ENCODE data around the gene AGXT. TPM values are rescaled to one million over a fixed set of nuclear protein-coding genes. Genes with fewer than 3 reads are reported as not detected.

The AGXT gene
- total RNA-seq, 1 experiment from 2014 or later, result not detected

- CTCF ChIA-PET, result interaction anchor here (1.3 kb wide), 1 partner anchor 12 kb away, joined by 4 read pairs; no protein-coding TSS in a partner anchor
- Mint-ChIP-seq H3K4me3 (ENCODE audit: low read depth, unreplicated experiment) (no peak overlapping the region), H3K4me1 (ENCODE audit: low read depth, unreplicated experiment) (no peaks in the 10 kb centered on the region), H3K27ac (ENCODE audit: unreplicated experiment) (no peak overlapping the region), H3K36me3 (ENCODE audit: insufficient read depth, unreplicated experiment) (no peaks in the 10 kb centered on the region), H3K9me3 (ENCODE audit: low read depth, unreplicated experiment) (no peaks in the 10 kb centered on the region), H3K27me3 (ENCODE audit: unreplicated experiment) (peaks cover 66% of the 10 kb centered on the region)
- no peak for TF ChIP-seq CTCF (IDR thresholded peaks at IDR 0.05; ENCODE audit: unreplicated experiment)
- DNase-seq, result peak; percentile 6
- intact Hi-C loops (cut with micrococcal nuclease; ENCODE audit: unreplicated experiment), result no loop called here
- no TSS peak for BruUV-seq (replicated peaks)
These were observed 58.1 kb downstream of the AGXT start for GRCh38 chr2:240926516-240927389.

- no peak for DNase-seq
- intact Hi-C loops (cut with micrococcal nuclease; ENCODE audit: unreplicated experiment), result no loop called here
- no peak for TF ChIP-seq CTCF (IDR thresholded peaks at IDR 0.05; ENCODE audit: unreplicated experiment)
- peaks cover 73% of the 10 kb centered on the region for H3K27me3 Mint-ChIP-seq (ENCODE audit: unreplicated experiment)
- H3K4me1 Mint-ChIP-seq (ENCODE audit: low read depth, unreplicated experiment), result no peaks in the 10 kb centered on the region
- no peaks in the 10 kb centered on the region for H3K9me3 Mint-ChIP-seq (ENCODE audit: low read depth, unreplicated experiment)
- H3K36me3 Mint-ChIP-seq (ENCODE audit: insufficient read depth, unreplicated experiment), result no peaks in the 10 kb centered on the region
- CTCF ChIA-PET, result interaction anchor here (1.3 kb wide), 1 partner anchor 13 kb away, joined by 4 read pairs; no protein-coding TSS in a partner anchor
- no peak overlapping the region for H3K27ac Mint-ChIP-seq (ENCODE audit: unreplicated experiment)
- no peak overlapping the region for H3K4me3 Mint-ChIP-seq (ENCODE audit: low read depth, unreplicated experiment)
- BruUV-seq (replicated peaks), result no TSS peak
These were observed 58.8 kb downstream of the AGXT start for GRCh38 chr2:240927390-240927781.

GRCh38 chr2:240928476-240929363 is 60.1 kb downstream of the AGXT start:
- H3K36me3 Mint-ChIP-seq (ENCODE audit: insufficient read depth, unreplicated experiment), result no peaks in the 10 kb centered on the region
- H3K27ac Mint-ChIP-seq (ENCODE audit: unreplicated experiment), result no peak overlapping the region
- DNase-seq, result no peak
- BruUV-seq (replicated peaks), result no TSS peak
- CTCF ChIA-PET, result no interaction called here
- H3K9me3 Mint-ChIP-seq (ENCODE audit: low read depth, unreplicated experiment), result no peaks in the 10 kb centered on the region
- intact Hi-C loops (cut with micrococcal nuclease; ENCODE audit: unreplicated experiment), result no loop called here
- no peak overlapping the region for H3K4me3 Mint-ChIP-seq (ENCODE audit: low read depth, unreplicated experiment)
- peaks cover 79% of the 10 kb centered on the region for H3K27me3 Mint-ChIP-seq (ENCODE audit: unreplicated experiment)
- no peaks in the 10 kb centered on the region for H3K4me1 Mint-ChIP-seq (ENCODE audit: low read depth, unreplicated experiment)
- TF ChIP-seq CTCF (IDR thresholded peaks at IDR 0.05; ENCODE audit: unreplicated experiment), result no peak

- no TSS peak for BruUV-seq (replicated peaks)
- no peaks in the 10 kb centered on the region for H3K4me1 Mint-ChIP-seq (ENCODE audit: low read depth, unreplicated experiment)
- no peak overlapping the region for H3K27ac Mint-ChIP-seq (ENCODE audit: unreplicated experiment)
- intact Hi-C loops (cut with micrococcal nuclease; ENCODE audit: unreplicated experiment), result no loop called here
- CTCF ChIA-PET, result no interaction called here
- no peaks in the 10 kb centered on the region for H3K9me3 Mint-ChIP-seq (ENCODE audit: low read depth, unreplicated experiment)
- TF ChIP-seq CTCF (IDR thresholded peaks at IDR 0.05; ENCODE audit: unreplicated experiment), result no peak
- no peak for DNase-seq
- H3K27me3 Mint-ChIP-seq (ENCODE audit: unreplicated experiment), result peaks cover 87% of the 10 kb centered on the region
- H3K4me3 Mint-ChIP-seq (ENCODE audit: low read depth, unreplicated experiment), result no peak overlapping the region
- no peaks in the 10 kb centered on the region for H3K36me3 Mint-ChIP-seq (ENCODE audit: insufficient read depth, unreplicated experiment)
These were observed 60.9 kb downstream of the AGXT start for GRCh38 chr2:240929364-240930095.

All from Calu3 (cell line).